K562 (cell line): ENCODE data around the gene ADGRE3. TPM values are rescaled to one million over a fixed set of nuclear protein-coding genes. Genes with fewer than 3 reads are reported as not detected.
"Not testable (repeated sequence)": the region's sequence is repeated elsewhere in the genome, so short reads cannot be mapped to it uniquely, and the experiment has no call there.

Experiments
- ATAC-seq: fragments of 200-7000 bp; cut with Tn5 transposase; 3 replicates; pipeline ENCODE4 v1.9.1; 2020; ENCODE audit warnings: moderate library complexity
- BruUV-seq: library from RNA; stranded (reverse); fragments of 400-500 nt; replicated peaks from 2 replicates; lab custom pipeline; 2021; lab: Mats Ljungman, UMichigan
- CTCF ChIA-PET: fragments of 300-600 bp; formaldehyde crosslinking; extraction: SDS; loops from one replicate; lab custom pipeline; 2021; ENCODE audit warnings: low intra/inter-chr PET ratio; lab: Yijun Ruan, JAX
- POLR2A ChIA-PET: fragments of 300-600, 350-650 bp; sonication (Branson Sonifier 250); formaldehyde crosslinking; extraction: SDS; loops from one replicate; lab custom pipeline; 2021; ENCODE audit warnings: antibody characterized with exemption, inconsistent platforms; lab: Yijun Ruan, JAX
- DNase-seq, 4 experiments: peaks; one replicate each; pipeline versions ENCODE4 v3.0.0 to v3.0.0-alpha.2; 2011 to 2018; ENCODE audit warnings: low spot score in 3 of 4, mixed read lengths in 3 of 4; ENCODE audit errors: extremely low read depth in 1 of 4
- FAIRE-seq: peaks from 2 replicates; lab custom pipeline; 2011; peaks lifted over from hg19 to GRCh38; lab: Jason Lieb, UNC
- H2AFZ ChIP-seq: 2 replicates; pipeline ENCODE4 v1.6.0; 2011; ENCODE audit warnings: low read depth, low read length, control low read depth, inconsistent platforms
- H3K27ac ChIP-seq: fragments of 200-600 bp; 3 replicates; pipeline ENCODE4 v1.8.0; 2011; ENCODE audit warnings: low read depth, mild to moderate bottlenecking, control low read depth, inconsistent platforms, low read length, moderate library complexity, mixed read lengths; ENCODE audit errors: extremely low read depth
- H3K27me3 ChIP-seq, 2 experiments: fragments of 300-600 bp in 1 of 2; 2 replicates in 1 of 2; 3 replicates in 1 of 2; pipeline versions ENCODE4 v1.6.0 to v1.8.0; 2011; ENCODE audit warnings: inconsistent platforms in 2 of 2, low read length in 2 of 2, mild to moderate bottlenecking in 1 of 2, mixed read lengths in 1 of 2, moderate library complexity in 1 of 2; ENCODE audit not compliant: control insufficient read depth in 2 of 2, insufficient read depth in 2 of 2
- H3K36me3 ChIP-seq: fragments of 300-600 bp; 3 replicates; pipeline ENCODE4 v1.8.0; 2011; ENCODE audit warnings: mild to moderate bottlenecking, low read length, inconsistent platforms; ENCODE audit not compliant: control insufficient read depth, insufficient read depth
- H3K4me1 ChIP-seq, 2 experiments: fragments of 200-600 bp in 1 of 2; replicated peaks in 1 of 2; 2 replicates in 1 of 2; 3 replicates in 1 of 2; pipeline versions ENCODE4 v1.5.1 to v1.8.0; 2011; ENCODE audit warnings: inconsistent platforms in 2 of 2, low read length in 2 of 2, mild to moderate bottlenecking in 1 of 2, mixed read lengths in 1 of 2, moderate library complexity in 1 of 2; ENCODE audit not compliant: control insufficient read depth in 2 of 2, insufficient read depth in 2 of 2
- H3K4me2 ChIP-seq: 2 replicates; pipeline ENCODE4 v1.6.1; 2011; ENCODE audit warnings: low read length, control low read depth, inconsistent platforms, mixed read lengths; ENCODE audit not compliant: insufficient read depth
- H3K4me3 ChIP-seq: fragments of 200-600 bp; sonication (generic), shearing (Covaris generic); 2 replicates; pipeline ENCODE4 v1.5.1; 2016; ENCODE audit warnings: control low read depth, inconsistent platforms
- H3K79me2 ChIP-seq: fragments of 200-600 bp; 3 replicates; pipeline ENCODE4 v1.8.0; 2011; ENCODE audit warnings: low read length, inconsistent platforms; ENCODE audit not compliant: control insufficient read depth, insufficient read depth
- H3K9ac ChIP-seq, 2 experiments: 2 replicates each; pipeline versions ENCODE4 v1.6.0 to v1.6.1; 2011; ENCODE audit warnings: low read depth in 2 of 2, low read length in 2 of 2, control low read depth in 1 of 2, inconsistent platforms in 1 of 2, mild to moderate bottlenecking in 1 of 2, mixed read lengths in 1 of 2; ENCODE audit not compliant: insufficient read depth in 1 of 2
- H3K9me1 ChIP-seq: one replicate; pipeline ENCODE4 v1.6.0; 2011; ENCODE audit warnings: inconsistent platforms, mild to moderate bottlenecking, low read length, moderate library complexity; ENCODE audit not compliant: control insufficient read depth, insufficient read depth
- H3K9me3 ChIP-seq: replicated peaks from 2 replicates; pipeline ENCODE4 v1.5.1; 2011; ENCODE audit warnings: low read depth, low read length, inconsistent platforms; ENCODE audit not compliant: control insufficient read depth, insufficient read depth
- H4K20me1 ChIP-seq: replicated peaks from 2 replicates; pipeline ENCODE4 v1.6.1; 2011; ENCODE audit warnings: low read length, inconsistent platforms, mixed read lengths; ENCODE audit not compliant: control insufficient read depth, insufficient read depth
- BCOR ChIP-seq: fragments of 450-650 bp; IDR thresholded peaks from 2 replicates; pipeline ENCODE4 v1.6.1; 2016
- RBM25 ChIP-seq: fragments of 200-400 bp; formaldehyde crosslinking; IDR thresholded peaks from 2 replicates; pipeline ENCODE4 v1.6.1; 2018; ENCODE audit warnings: low read length, low read depth, moderate library complexity; ENCODE audit not compliant: severe bottlenecking
- ZNF140 ChIP-seq: fragments of 250-450 bp; sonication (Bioruptor Pico); IDR thresholded peaks from 2 replicates; pipeline ENCODE4 v1.8.0; 2021; ENCODE audit warnings: moderate library complexity, mild to moderate bottlenecking, inconsistent platforms
- WGBS: fragments of 100-300 bp; shearing (Covaris generic); methylation state at CpG from one replicate; pipeline ENCODE4 v1.1.6; 2016; ENCODE audit warnings: low coverage, mixed read lengths; ENCODE audit not compliant: insufficient coverage; ENCODE audit errors: missing lambda C conversion rate; 5-methylcytosine and 5-hydroxymethylcytosine counted together
- in situ Hi-C: fragments of 300-500 bp; cut with MboI; formaldehyde crosslinking; loops from 4 replicates; pipeline ENCODE4 v1.15.0; 2018; ENCODE audit warnings: inconsistent platforms, mixed read lengths
- intact Hi-C: fragments of 100-400 bp; cut with micrococcal nuclease; formaldehyde crosslinking; loops from 2 replicates; pipeline ENCODE4 v1.14.2; 2022
- polyA plus RNA-seq, 8 experiments: library from polyadenylated mRNA; depleted of rRNA in 4 of 8; stranded (reverse) in 5 of 8; unstranded in 3 of 8; fragments of >200 nt; fragmentation: Nextera tagmentation in 2 of 8; fragmentation: Illumina TruSeq in 1 of 8; extraction: Ambion mirVana in 2 of 8; extraction: Trizol in 1 of 8; gene quantifications; 2 replicates each; pipeline versions ENCODE4 v1.2.1 to v1.2.3, GENCODE V29; 2011 to 2014; ENCODE audit warnings: inconsistent platforms in 1 of 8, missing spikeins in 1 of 8
- total RNA-seq, 7 experiments: library from RNA; depleted of rRNA in 6 of 7; stranded (reverse); fragments of >200 nt in 6 of 7; fragmentation: Illumina TruSeq in 2 of 7; extraction: Trizol in 2 of 7; gene quantifications; 2 replicates each; pipeline versions ENCODE4 v1.2.1 to v1.2.3, GENCODE V29; 2011 to 2021; ENCODE audit warnings: low replicate concordance in 1 of 7

ADGRE3 gene
- total and polyA plus RNA-seq, 9 of the 15 experiments (the other 6 are each of a cell fraction or from before 2014, with no cell fraction given): not detected

GRCh38 chr19:14629557-14629956, 45.1 kb downstream of the ADGRE3 start:
- no peaks in the 10 kb centered on the region for H3K36me3 ChIP-seq
- H3K4me3 ChIP-seq: no peak overlapping the region
- in situ Hi-C loops (no loop called here), intact Hi-C loops (no loop called here)
- H3K4me2 ChIP-seq: no peak overlapping the region
- no peaks in the 10 kb centered on the region for H3K79me2 ChIP-seq
- FAIRE-seq (no peak), ATAC-seq (no peak), DNase-seq (no peak)
- no peak overlapping the region for H2AFZ ChIP-seq
- ChIA-PET CTCF (no interaction called here), POLR2A (interaction anchor here (0.6 to 0.7 kb wide), 3 partner anchors 16 to 1214 kb away, joined by 3 to 4 read pairs (median 3); no protein-coding TSS in a partner anchor)
- H3K27ac ChIP-seq: no peak overlapping the region
- TF ChIP-seq BCOR (peak; percentile 64; the same call in 1 of the 2 replicates), RBM25 (peak; percentile 48), ZNF140 (CRISPR knock-in tag) (no peak)
- H3K9me1 ChIP-seq: no peaks in the 10 kb centered on the region
- H3K9ac ChIP-seq: no peak overlapping the region
- H3K4me1 ChIP-seq: no peaks in the 10 kb centered on the region
- no peaks in the 10 kb centered on the region for H4K20me1 ChIP-seq
- BruUV-seq: no TSS peak
- WGBS: 11% methylated on average over 1 of the region's 1 CpG
- H3K27me3 ChIP-seq: peaks cover 4 to 11% of the 10 kb centered on the region in 2 experiments; a peak in 3 of 5 replicates
- peaks cover 4% of the 10 kb centered on the region; the same call in 1 of the 2 replicates for H3K9me3 ChIP-seq

DNA sequence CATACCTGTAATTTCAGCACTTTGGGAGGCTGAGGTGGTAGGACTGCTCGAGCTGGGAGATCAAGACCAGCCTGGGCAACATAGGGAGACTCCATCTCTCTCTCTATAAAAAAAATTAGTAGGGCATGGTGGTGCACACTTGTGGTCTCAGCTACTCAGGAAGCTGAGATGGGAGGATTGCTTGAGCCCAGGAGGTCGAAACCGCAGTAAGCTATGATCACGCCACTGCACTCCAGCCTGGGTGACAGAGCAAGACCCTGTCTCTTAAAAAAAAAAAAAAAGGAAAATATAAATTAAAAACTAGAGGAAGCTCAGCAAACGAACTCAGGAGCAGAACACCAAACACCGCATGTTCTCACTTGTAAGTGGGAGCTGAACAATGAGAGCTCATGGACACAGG, 50.2 kb downstream of the ADGRE3 start:
- H3K4me1 ChIP-seq, in situ Hi-C loops, H3K9ac ChIP-seq, H4K20me1 ChIP-seq, H3K27ac ChIP-seq, ATAC-seq, DNase-seq, H3K4me2 ChIP-seq, BruUV-seq, POLR2A ChIA-PET, H3K36me3 ChIP-seq, FAIRE-seq, H3K79me2 ChIP-seq, CTCF ChIA-PET, H2AFZ ChIP-seq, H3K4me3 ChIP-seq, intact Hi-C loops, H3K9me1 ChIP-seq, H3K9me3 ChIP-seq: not testable (repeated sequence)
- peaks cover 6 to 11% of the 10 kb centered on the region in 2 experiments; a peak in 3 of 5 replicates for H3K27me3 ChIP-seq
- 7% methylated on average over 6 of the region's 6 CpGs for WGBS
